Ovary (tissue), 9 donors: ENCODE results near the gene PSMD5. TPM values are rescaled to one million over a fixed set of nuclear protein-coding genes. Genes with fewer than 3 reads are reported as not detected.

Experiments
- DNase-seq, 5 donors: peaks; one replicate each; pipeline ENCODE4 v3.0.0-alpha.2; 2019 to 2020
- H3K27ac ChIP-seq, 2 donors: fragments of 200-600 bp; one replicate each; pipeline versions ENCODE4 v1.5.1 to v1.8.0; 2019 to 2022
- H3K27me3 ChIP-seq: fragments of 200-600 bp; one replicate; pipeline ENCODE4 v1.8.0; 2022
- H3K36me3 ChIP-seq: fragments of 200-600 bp; sonication (generic); one replicate; pipeline ENCODE4 v1.5.1; 2019
- H3K4me1 ChIP-seq: one replicate; pipeline ENCODE4 v1.8.1; 2013; ENCODE audit warnings: mild to moderate bottlenecking, moderate library complexity; ENCODE audit not compliant: insufficient read depth
- H3K4me3 ChIP-seq: fragments of 200-600 bp; sonication (generic); one replicate; pipeline ENCODE4 v1.5.1; 2017
- H3K9me3 ChIP-seq, 2 donors: fragments of 200-600 bp in 1 of 2; sonication (generic) in 1 of 2; one replicate each; pipeline versions ENCODE4 v1.5.1 to v1.8.1; 2013 to 2019; ENCODE audit warnings: mild to moderate bottlenecking in 1 of 2, moderate library complexity in 1 of 2
- EP300 ChIP-seq: sonication (generic); formaldehyde crosslinking; IDR thresholded peaks from one replicate; pipeline ENCODE4 v1.6.1; 2017; ENCODE audit warnings: antibody characterized with exemption
- POLR2A ChIP-seq: fragments of 450-650 bp; IDR thresholded peaks from one replicate; pipeline ENCODE4 v1.6.1; 2017; ENCODE audit warnings: antibody characterized with exemption, mild to moderate bottlenecking, moderate library complexity
- WGBS, 3 donors: extraction: QIAGEN DNeasy Blood & Tissue Kit in 1 of 3; methylation state at CpG; one replicate each; pipeline versions ENCODE4 v1.1.5 to v1.1.7; 2013 to 2017; 5-methylcytosine and 5-hydroxymethylcytosine counted together
- intact Hi-C, 4 donors: fragments of 100-400 bp; cut with DNase I; formaldehyde crosslinking; loops; one replicate each; pipeline versions ENCODE4 v1.11.0 to v1.15.1; 2022 to 2023
- polyA plus RNA-seq, 2 donors: library from polyadenylated mRNA; stranded (reverse); fragments of 200-250 nt in 1 of 2; fragments of 350-450 nt in 1 of 2; fragmentation: Illumina TruSeq in 1 of 2; extraction: RNeasy Lipid Tissue Mini Kit (QIAGEN cat#74804) in 1 of 2; gene quantifications; one replicate each; pipeline ENCODE4 v1.2.3, GENCODE V29; 2013 to 2014
- total RNA-seq, 7 donors: library from RNA; depleted of rRNA in 2 of 7; stranded (reverse); fragments of >200 nt in 2 of 7; fragmentation: NEBNext Ultra II Directional in 3 of 7; extraction: Animal tissue kit (Norgen Biotek cat#: 25700) in 3 of 7; gene quantifications; one replicate each; pipeline versions ENCODE4 v1.1.0 to v1.2.4, GENCODE V29; 2016 to 2023
- TF ChIP-seq, protein P1 (sequence below), 3 donors: fragments of 450-650 bp in 2 of 3; fragments of 200-600 bp in 1 of 3; IDR thresholded peaks; one replicate each; pipeline versions ENCODE4 v1.5.1 to v1.8.0; 2016 to 2022; ENCODE audit warnings: antibody characterized with exemption in 3 of 3, mild to moderate bottlenecking in 1 of 3
- donor health status: DM: no; HTN: no; CAD: no; lungs with moderate emphysema.
- donor health status: DM: no; HTN: no; CAD: no.
- donor health status: Bipolar disorder and iron deficiency.
- donor health status: DM: yes; HTN: yes; CAD: no.
- donor health status: DM: no; HTN: no; CAD: no.
- donor health status: DM: yes; HTN: yes; CAD: no.

The PSMD5 gene
- total and polyA plus RNA-seq, 9 donors = 13.4 to 49.2 (median 36.9) TPM

DNA sequence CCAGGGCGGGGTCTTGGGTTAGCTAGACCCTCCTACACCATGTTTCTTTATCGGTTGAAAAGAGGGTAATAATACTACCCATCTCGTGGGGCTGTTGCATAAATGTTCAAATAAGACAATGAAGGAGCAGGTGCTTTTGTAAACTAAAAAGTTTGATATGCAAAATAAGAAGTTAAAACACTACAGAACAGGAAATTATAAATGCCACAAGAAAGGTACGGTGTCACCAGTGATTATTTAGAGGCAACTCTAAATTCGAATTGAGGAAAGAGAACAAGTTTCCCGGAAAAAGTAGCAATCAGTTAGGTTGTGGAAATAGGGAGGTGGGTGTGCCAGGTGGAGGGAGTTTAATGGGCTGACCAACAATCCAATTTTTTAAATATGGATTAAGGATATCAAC is 36.7 kb upstream of the PSMD5 start:
- H3K27me3 ChIP-seq = no peaks in the 10 kb centered on the region
- H3K27ac ChIP-seq = no peak overlapping the region
- no peaks in the 10 kb centered on the region for H3K4me1 ChIP-seq
- no peaks in the 10 kb centered on the region for H3K36me3 ChIP-seq
- DNase-seq = no peak
- TF ChIP-seq POLR2A (no peak), EP300 (no peak)
- TF ChIP-seq, protein P1, sequence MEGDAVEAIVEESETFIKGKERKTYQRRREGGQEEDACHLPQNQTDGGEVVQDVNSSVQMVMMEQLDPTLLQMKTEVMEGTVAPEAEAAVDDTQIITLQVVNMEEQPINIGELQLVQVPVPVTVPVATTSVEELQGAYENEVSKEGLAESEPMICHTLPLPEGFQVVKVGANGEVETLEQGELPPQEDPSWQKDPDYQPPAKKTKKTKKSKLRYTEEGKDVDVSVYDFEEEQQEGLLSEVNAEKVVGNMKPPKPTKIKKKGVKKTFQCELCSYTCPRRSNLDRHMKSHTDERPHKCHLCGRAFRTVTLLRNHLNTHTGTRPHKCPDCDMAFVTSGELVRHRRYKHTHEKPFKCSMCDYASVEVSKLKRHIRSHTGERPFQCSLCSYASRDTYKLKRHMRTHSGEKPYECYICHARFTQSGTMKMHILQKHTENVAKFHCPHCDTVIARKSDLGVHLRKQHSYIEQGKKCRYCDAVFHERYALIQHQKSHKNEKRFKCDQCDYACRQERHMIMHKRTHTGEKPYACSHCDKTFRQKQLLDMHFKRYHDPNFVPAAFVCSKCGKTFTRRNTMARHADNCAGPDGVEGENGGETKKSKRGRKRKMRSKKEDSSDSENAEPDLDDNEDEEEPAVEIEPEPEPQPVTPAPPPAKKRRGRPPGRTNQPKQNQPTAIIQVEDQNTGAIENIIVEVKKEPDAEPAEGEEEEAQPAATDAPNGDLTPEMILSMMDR (IDR thresholded peaks at IDR 0.05) = no peak
- no peak overlapping the region for H3K4me3 ChIP-seq
- intact Hi-C loops = loop anchor here in 3 of 4 donors (5.0 to 10.0 kb wide), 4 partner anchors 43 to 185 kb away; no protein-coding TSS in a partner anchor
- WGBS, 3 donors = 70 to 81% (median 79%) methylated on average over 6 of the region's 6 CpGs
- no peaks in the 10 kb centered on the region for H3K9me3 ChIP-seq

DNA sequence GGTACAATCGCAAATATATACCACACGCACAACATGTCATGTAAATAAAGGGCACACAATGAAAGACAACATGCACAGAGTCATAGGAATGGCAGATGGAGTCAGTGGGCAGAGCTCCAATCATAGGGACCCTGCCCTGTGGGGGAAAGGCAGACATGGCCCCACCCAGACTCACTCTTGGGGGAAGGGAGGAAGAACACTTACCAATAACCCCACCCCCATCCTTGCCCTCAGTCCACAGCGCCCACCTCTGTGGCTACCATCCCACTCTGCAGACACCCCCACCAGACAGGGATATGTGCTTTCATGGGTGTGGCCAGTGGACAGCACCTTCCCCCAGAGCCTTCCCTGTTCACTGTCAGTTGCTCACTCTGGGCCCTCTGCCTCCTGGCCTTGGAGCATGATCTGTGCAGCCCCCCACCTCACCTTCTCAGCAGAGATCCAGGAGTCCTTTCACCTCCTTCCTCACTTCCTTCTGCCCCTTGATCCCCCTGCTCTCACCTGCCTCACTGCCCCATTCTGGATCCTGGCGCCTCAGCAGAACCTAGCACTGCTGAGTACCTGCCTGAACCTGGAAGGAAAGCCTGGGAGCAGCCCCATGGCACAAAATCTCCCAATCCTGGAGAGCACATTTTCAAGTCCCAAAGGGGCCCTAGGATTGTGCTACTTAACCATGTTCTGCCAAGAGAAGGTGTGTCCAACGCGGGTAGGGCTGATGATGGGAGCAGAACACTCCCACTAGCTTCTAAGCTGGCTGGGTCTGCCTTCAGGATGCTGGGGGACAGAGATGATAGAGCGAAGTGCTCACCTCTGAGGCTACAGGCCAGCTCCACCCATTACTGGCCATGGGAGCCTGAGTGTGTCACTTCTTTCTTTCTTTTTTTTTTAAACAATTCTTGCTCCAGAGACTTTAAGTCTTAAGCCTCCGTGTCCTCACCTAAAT is 35.7 kb upstream of the PSMD5 start:
- Histone ChIP-seq H3K36me3 (no peaks in the 10 kb centered on the region), H3K27me3 (no peaks in the 10 kb centered on the region), H3K9me3 (no peaks in the 10 kb centered on the region), H3K27ac (no peak overlapping the region), H3K4me1 (no peaks in the 10 kb centered on the region), H3K4me3 (no peak overlapping the region)
- TF ChIP-seq POLR2A (no peak), EP300 (no peak)
- TF ChIP-seq, protein P1 (IDR thresholded peaks at IDR 0.05) = no peak
- 75 to 83% (median 83%) methylated on average over 8 of the region's 8 CpGs for WGBS, 3 donors
- intact Hi-C loops = loop anchor here in 3 of 4 donors (5.0 to 10.0 kb wide), 4 partner anchors 44 to 186 kb away; no protein-coding TSS in a partner anchor
- DNase-seq = peak in 1 of 5 donors; percentile 45

DNA sequence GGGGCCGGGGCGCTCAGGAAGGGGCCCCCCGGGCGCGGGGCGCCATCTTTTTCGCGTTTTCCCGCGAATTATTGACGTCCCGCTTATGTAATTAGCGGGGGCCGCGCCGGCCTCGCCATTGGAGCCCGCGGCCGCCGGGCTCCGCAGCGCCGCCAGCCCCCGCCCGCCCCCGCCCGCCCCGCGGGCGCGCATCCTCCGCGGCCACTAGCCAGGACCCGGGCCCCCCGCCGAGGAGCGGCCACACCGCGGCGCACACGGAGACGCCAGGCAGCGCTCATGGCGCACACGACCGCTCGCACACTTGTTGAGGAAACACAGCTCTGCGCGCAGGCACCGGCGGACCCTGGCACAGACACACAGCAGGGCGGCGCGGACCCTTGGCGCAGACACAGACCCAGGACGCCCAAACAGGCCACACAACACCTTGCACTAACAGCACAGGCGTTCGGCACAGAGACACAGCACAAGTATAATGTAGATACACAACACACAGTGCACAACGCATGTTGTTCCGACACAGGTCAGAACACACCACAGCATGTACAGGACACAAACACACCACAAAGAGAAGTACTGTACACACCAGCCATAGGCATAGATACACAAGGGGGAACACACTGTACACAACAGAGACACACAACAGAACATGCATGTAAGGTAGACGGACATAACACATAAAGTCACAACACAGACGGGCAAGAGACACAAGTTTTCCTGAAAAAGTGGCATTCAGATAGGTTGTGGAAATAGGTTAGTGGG is 34.7 kb upstream of the PSMD5 start:
- H3K27me3 ChIP-seq = no peaks in the 10 kb centered on the region
- peak overlapping the region; percentile 97 to 99 for H3K27ac ChIP-seq
- intact Hi-C loops = loop anchor here in 3 of 4 donors (5.0 to 10.0 kb wide), 4 partner anchors 45 to 187 kb away; no protein-coding TSS in a partner anchor
- H3K36me3 ChIP-seq = no peaks in the 10 kb centered on the region
- no peak for TF ChIP-seq EP300
- no peak for TF ChIP-seq POLR2A
- TF ChIP-seq, protein P1 (IDR thresholded peaks at IDR 0.05) = no peak
- H3K4me3 ChIP-seq = peak overlapping the region; percentile 52
- no peaks in the 10 kb centered on the region for H3K9me3 ChIP-seq
- DNase-seq = peak; percentile 76 to 87 (median 83)
- 2 to 6% (median 4%) methylated on average over 23 to 63 of the region's 63 CpGs for WGBS, 3 donors
- no peaks in the 10 kb centered on the region for H3K4me1 ChIP-seq

DNA sequence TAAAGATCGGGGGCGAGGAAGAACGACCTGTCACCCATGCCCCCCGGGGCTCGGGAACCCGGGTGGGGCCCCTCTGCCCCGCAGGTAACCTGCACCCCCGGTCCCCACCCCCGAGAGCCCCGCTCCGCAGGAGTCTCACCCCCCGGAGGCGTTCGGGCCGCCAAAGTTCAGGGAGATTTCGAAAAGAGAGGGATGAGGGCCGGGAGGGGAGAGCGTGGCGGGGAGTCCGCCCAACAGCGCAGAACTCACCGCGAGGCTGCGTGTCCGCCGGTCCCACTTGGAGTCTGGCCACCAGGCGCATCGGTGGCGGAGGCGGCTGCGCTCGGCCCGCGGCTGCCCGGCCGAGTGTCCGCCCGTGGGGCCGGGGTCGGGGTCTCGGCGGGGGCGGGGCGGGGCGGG is 34.1 kb upstream of the PSMD5 start, which contains the start of gene PHF19:
PHF19 (minus strand) TSS at position 347 of the 399 bp plus-strand sequence. CDS start 2,447 bp downstream, outside the sequence.
- peak within 1 kb of the TSS; percentile 52 for H3K4me3 ChIP-seq
- no peaks in the 10 kb centered on the region for H3K36me3 ChIP-seq
- no peaks in the 10 kb centered on the region for H3K4me1 ChIP-seq
- 0 to 1% (median 0%) methylated on average over 33 to 45 of the region's 45 CpGs for WGBS, 3 donors
- intact Hi-C loops = loop anchor here in 3 of 4 donors (5.0 to 10.0 kb wide), 4 partner anchors 45 to 188 kb away; no protein-coding TSS in a partner anchor
- peak in 2 of 5 donors; percentile 58 to 65 for DNase-seq
- peak within 1 kb of the TSS; percentile 97 to 99 for H3K27ac ChIP-seq
- no peaks in the 10 kb centered on the region for H3K9me3 ChIP-seq
- TF ChIP-seq POLR2A (no peak), EP300 (no peak)
- TF ChIP-seq, protein P1 (IDR thresholded peaks at IDR 0.05) = no peak
- H3K27me3 ChIP-seq = no peaks in the 10 kb centered on the region
